Adrenal gland (tissue), 5 donors: ENCODE results near the gene PDE4DIP.
"Not testable (repeated sequence)": the region's sequence is repeated elsewhere in the genome, so short reads cannot be mapped to it uniquely, and the experiment has no call there.

ENCODE experiments used
- POLR2A ChIP-seq, 2 donors: fragments of 450-650 bp; IDR thresholded peaks; one replicate each; pipeline ENCODE4 v1.6.1; 2017; ENCODE audit warnings: antibody characterized with exemption in 2 of 2, mild to moderate bottlenecking in 2 of 2, moderate library complexity in 1 of 2
- TF ChIP-seq, protein P1 (sequence below), 6 experiments: fragments of 450-650 bp in 4 of 6; fragments of 200-600 bp in 2 of 6; sonication (generic) in 1 of 6; IDR thresholded peaks; 1 replicate in 5 of 6; 2 replicates in 1 of 6; pipeline versions ENCODE4 v1.5.1 to v1.8.0; 2016 to 2021; ENCODE audit warnings: antibody characterized with exemption in 6 of 6, mild to moderate bottlenecking in 2 of 6, moderate library complexity in 1 of 6
- donor health status: DM: no; HTN: no; CAD: no.

DNA sequence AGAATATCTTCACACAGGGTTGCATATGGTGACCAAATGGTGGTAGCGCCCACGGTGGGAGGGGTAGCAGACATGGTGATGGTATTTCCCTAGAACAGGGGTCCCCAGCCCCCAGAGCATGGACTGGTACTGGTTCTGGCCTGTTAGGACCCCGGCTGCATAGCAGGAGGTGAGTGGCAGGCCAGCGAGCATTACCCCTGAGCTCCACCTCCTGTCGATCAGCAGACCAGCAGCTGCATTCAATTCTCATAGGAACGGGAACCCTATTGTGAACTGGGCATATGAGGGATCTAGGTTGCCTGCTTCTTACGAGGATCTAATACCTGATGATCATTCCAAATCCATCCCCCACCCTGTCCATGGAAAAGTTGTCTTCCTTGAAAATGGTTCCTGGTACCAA, 22.0 kb upstream of the PDE4DIP start:
- TF ChIP-seq, protein P1, sequence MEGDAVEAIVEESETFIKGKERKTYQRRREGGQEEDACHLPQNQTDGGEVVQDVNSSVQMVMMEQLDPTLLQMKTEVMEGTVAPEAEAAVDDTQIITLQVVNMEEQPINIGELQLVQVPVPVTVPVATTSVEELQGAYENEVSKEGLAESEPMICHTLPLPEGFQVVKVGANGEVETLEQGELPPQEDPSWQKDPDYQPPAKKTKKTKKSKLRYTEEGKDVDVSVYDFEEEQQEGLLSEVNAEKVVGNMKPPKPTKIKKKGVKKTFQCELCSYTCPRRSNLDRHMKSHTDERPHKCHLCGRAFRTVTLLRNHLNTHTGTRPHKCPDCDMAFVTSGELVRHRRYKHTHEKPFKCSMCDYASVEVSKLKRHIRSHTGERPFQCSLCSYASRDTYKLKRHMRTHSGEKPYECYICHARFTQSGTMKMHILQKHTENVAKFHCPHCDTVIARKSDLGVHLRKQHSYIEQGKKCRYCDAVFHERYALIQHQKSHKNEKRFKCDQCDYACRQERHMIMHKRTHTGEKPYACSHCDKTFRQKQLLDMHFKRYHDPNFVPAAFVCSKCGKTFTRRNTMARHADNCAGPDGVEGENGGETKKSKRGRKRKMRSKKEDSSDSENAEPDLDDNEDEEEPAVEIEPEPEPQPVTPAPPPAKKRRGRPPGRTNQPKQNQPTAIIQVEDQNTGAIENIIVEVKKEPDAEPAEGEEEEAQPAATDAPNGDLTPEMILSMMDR (IDR thresholded peaks at IDR 0.05): not testable (repeated sequence)
- not testable (repeated sequence) for TF ChIP-seq POLR2A (IDR thresholded peaks at IDR 0.05)
